Parathyroid adenoma (tissue), 2 donors: ENCODE data around the gene SLC10A7.

Experiments
- H2AFZ ChIP-seq: fragments of 300-600 bp; sonication (generic); one replicate; pipeline ENCODE4 v1.7.0; 2017; ENCODE audit warnings: antibody characterized with exemption, mild to moderate bottlenecking
- H3K27ac ChIP-seq: fragments of 300-600 bp; sonication (generic); one replicate; pipeline ENCODE4 v1.7.0; 2017
- H3K27me3 ChIP-seq: fragments of 300-600 bp; sonication (generic); one replicate; pipeline ENCODE4 v1.7.0; 2017; ENCODE audit warnings: low read length; ENCODE audit not compliant: control insufficient read depth, insufficient read depth
- H3K36me3 ChIP-seq: fragments of 300-600 bp; sonication (generic); one replicate; pipeline ENCODE4 v1.7.0; 2017; ENCODE audit warnings: low read length; ENCODE audit not compliant: control insufficient read depth, insufficient read depth
- H3K4me1 ChIP-seq: fragments of 300-600 bp; sonication (generic); one replicate; pipeline ENCODE4 v1.7.0; 2017; ENCODE audit warnings: control low read depth
- H3K4me2 ChIP-seq: fragments of 300-600 bp; sonication (generic); one replicate; pipeline ENCODE4 v1.7.0; 2017; ENCODE audit warnings: low read length
- H3K4me3 ChIP-seq: fragments of 300-600 bp; sonication (generic); one replicate; pipeline ENCODE4 v1.7.0; 2017; ENCODE audit warnings: low read depth, low read length
- H3K79me2 ChIP-seq: fragments of 300-600 bp; sonication (generic); one replicate; pipeline ENCODE4 v1.7.0; 2017; ENCODE audit warnings: control low read depth
- H3K9ac ChIP-seq: fragments of 300-600 bp; sonication (generic); one replicate; pipeline ENCODE4 v1.7.0; 2017; ENCODE audit warnings: mild to moderate bottlenecking
- H3K9me3 ChIP-seq: fragments of 300-600 bp; sonication (generic); one replicate; pipeline ENCODE4 v1.7.0; 2017; ENCODE audit warnings: low read length; ENCODE audit not compliant: control insufficient read depth
- TF ChIP-seq, protein P1 (sequence below): fragments of 300-600 bp; sonication (generic); IDR thresholded peaks from one replicate; pipeline ENCODE4 v1.7.0; 2017; ENCODE audit warnings: antibody characterized with exemption, mild to moderate bottlenecking
- donor health status: primary hyperparathyroidism.

Gene SLC10A7

GRCh38 chr4:146342600-146343192, 179.0 kb downstream of the SLC10A7 start:
- H3K9me3 ChIP-seq: no peaks in the 10 kb centered on the region
- H3K4me3 ChIP-seq: no peak overlapping the region
- H3K4me2 ChIP-seq: no peak overlapping the region
- TF ChIP-seq, protein P1, sequence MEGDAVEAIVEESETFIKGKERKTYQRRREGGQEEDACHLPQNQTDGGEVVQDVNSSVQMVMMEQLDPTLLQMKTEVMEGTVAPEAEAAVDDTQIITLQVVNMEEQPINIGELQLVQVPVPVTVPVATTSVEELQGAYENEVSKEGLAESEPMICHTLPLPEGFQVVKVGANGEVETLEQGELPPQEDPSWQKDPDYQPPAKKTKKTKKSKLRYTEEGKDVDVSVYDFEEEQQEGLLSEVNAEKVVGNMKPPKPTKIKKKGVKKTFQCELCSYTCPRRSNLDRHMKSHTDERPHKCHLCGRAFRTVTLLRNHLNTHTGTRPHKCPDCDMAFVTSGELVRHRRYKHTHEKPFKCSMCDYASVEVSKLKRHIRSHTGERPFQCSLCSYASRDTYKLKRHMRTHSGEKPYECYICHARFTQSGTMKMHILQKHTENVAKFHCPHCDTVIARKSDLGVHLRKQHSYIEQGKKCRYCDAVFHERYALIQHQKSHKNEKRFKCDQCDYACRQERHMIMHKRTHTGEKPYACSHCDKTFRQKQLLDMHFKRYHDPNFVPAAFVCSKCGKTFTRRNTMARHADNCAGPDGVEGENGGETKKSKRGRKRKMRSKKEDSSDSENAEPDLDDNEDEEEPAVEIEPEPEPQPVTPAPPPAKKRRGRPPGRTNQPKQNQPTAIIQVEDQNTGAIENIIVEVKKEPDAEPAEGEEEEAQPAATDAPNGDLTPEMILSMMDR: peak; percentile 43
- no peak overlapping the region for H3K9ac ChIP-seq
- no peak overlapping the region for H2AFZ ChIP-seq
- H3K79me2 ChIP-seq: no peaks in the 10 kb centered on the region
- H3K36me3 ChIP-seq: no peaks in the 10 kb centered on the region
- H3K27me3 ChIP-seq: no peaks in the 10 kb centered on the region
- H3K27ac ChIP-seq: no peak overlapping the region
- peaks cover 3% of the 10 kb centered on the region for H3K4me1 ChIP-seq

DNA sequence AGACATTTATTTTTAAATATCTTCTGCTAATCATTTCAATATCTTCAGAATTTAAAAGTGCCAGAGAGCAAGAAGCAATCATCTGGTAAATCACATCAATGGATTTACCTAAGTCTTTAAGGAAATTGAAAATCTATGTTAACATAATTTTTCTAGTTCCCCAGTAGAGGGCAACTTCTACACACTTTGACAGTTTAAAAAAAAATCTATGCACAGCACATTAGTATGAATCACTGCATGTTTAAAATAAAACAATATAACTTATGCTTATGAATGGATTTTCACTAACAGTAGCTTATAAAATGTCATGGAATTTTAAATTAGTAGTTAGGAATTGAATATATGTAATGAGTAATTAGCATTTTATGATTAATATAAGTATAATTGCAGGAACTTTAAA, 180.9 kb downstream of the SLC10A7 start:
- H3K4me1 ChIP-seq: peaks cover 6% of the 10 kb centered on the region
- no peak overlapping the region for H3K4me2 ChIP-seq
- no peak overlapping the region for H2AFZ ChIP-seq
- H3K27me3 ChIP-seq: no peaks in the 10 kb centered on the region
- no peak overlapping the region for H3K4me3 ChIP-seq
- H3K79me2 ChIP-seq: no peaks in the 10 kb centered on the region
- H3K27ac ChIP-seq: no peak overlapping the region
- no peaks in the 10 kb centered on the region for H3K9me3 ChIP-seq
- TF ChIP-seq, protein P1: peak; percentile 19
- no peaks in the 10 kb centered on the region for H3K36me3 ChIP-seq
- peak overlapping the region; percentile 2 for H3K9ac ChIP-seq

- Histone ChIP-seq H2AFZ (no peak overlapping the region), H3K27me3 (no peaks in the 10 kb centered on the region), H3K36me3 (no peaks in the 10 kb centered on the region), H3K9ac (no peak overlapping the region), H3K27ac (no peak overlapping the region), H3K79me2 (no peaks in the 10 kb centered on the region), H3K4me1 (peaks cover 3% of the 10 kb centered on the region), H3K4me2 (no peak overlapping the region), H3K9me3 (no peaks in the 10 kb centered on the region), H3K4me3 (no peak overlapping the region)
- TF ChIP-seq, protein P1: no peak
Measured at GRCh38 chr4:146338512-146338911, 183.2 kb downstream of the SLC10A7 start.

DNA sequence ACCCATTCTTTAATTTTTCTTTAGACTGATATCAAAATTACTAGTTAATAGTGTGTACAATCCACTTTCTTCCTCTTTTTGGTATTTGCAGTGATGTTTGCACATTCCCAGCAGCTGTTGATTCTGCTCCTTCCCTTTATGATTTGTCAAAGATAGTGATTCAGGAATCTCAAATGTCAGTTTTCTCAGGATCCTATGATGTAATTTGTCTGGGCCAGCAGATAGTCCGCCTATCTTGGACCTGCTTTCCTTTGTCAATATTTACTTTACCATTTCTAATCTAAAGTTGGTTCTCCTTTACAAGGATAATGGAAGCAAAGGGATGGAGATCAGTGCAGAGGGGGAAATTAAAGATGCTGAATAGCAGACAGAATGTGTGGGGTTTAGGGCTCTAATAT, 185.3 kb downstream of the SLC10A7 start:
- Histone ChIP-seq H3K79me2 (no peaks in the 10 kb centered on the region), H3K4me2 (no peak overlapping the region), H3K9me3 (no peaks in the 10 kb centered on the region), H3K27ac (no peak overlapping the region), H3K36me3 (no peaks in the 10 kb centered on the region), H3K27me3 (no peaks in the 10 kb centered on the region), H3K4me3 (no peak overlapping the region), H3K4me1 (peaks cover 3% of the 10 kb centered on the region), H3K9ac (no peak overlapping the region), H2AFZ (no peak overlapping the region)
- TF ChIP-seq, protein P1: no peak

DNA sequence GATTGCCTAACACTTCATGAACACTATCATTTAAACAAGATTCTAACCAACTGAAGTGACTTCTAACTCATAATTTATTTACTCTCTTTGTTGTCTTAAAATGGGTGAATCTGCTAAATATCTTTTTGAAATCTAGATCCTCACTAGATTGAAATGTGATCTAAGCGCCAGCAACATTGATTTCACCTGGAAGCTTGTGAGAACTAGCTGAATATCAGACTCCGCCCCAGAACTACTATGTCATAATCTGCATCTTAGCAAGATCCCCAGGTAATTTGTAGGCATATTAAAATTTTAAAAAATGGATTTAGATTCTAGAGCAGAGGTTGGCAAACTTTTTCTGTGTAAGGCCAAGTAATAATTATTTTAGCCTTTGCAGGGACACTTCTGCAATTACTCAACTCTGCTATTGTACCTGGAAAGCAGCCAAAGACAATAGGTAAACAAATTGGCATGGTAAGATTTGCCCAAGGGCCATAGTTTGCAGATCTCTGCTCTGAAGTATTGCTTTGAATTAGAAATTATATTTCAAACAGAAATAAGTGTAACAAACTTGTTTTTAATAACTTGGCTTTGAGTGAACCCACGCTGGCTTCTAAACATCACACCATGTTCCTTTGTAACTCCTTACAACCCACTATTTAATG, 185.9 kb downstream of the SLC10A7 start:
- Histone ChIP-seq H2AFZ (no peak overlapping the region), H3K79me2 (no peaks in the 10 kb centered on the region), H3K9ac (no peak overlapping the region), H3K27ac (no peak overlapping the region), H3K4me2 (no peak overlapping the region), H3K27me3 (no peaks in the 10 kb centered on the region), H3K4me3 (no peak overlapping the region), H3K4me1 (peaks cover 3% of the 10 kb centered on the region), H3K36me3 (no peaks in the 10 kb centered on the region), H3K9me3 (no peaks in the 10 kb centered on the region)
- TF ChIP-seq, protein P1: no peak
